HepG2 (cell line): ENCODE measurements around the gene PRXL2A. TPM values are rescaled to one million over a fixed set of nuclear protein-coding genes. Genes with fewer than 3 reads are reported as not detected.

Experiments used
- ADNP ChIP-seq: sonication (generic); formaldehyde crosslinking; IDR thresholded peaks from 2 replicates; pipeline ENCODE4 v1.4.0; 2020; ENCODE audit warnings: missing genetic modification reagents
- ATRX ChIP-seq: sonication (generic); formaldehyde crosslinking; IDR thresholded peaks from 2 replicates; pipeline ENCODE4 v1.4.0; 2020; ENCODE audit warnings: missing genetic modification reagents, borderline replicate concordance
- CEBPB ChIP-seq: IDR thresholded peaks from 2 replicates; pipeline ENCODE4 v1.6.1; 2011; ENCODE audit warnings: low read depth, low read length, improper control_type of control experiment, borderline replicate concordance
- CREB3 ChIP-seq: sonication (generic); formaldehyde crosslinking; IDR thresholded peaks from 2 replicates; pipeline ENCODE4 v1.5.0; 2020; ENCODE audit warnings: missing genetic modification reagents
- FOXP1 ChIP-seq, 2 experiments: fragments of 450-650 bp in 1 of 2; IDR thresholded peaks; 2 replicates each; pipeline ENCODE4 v1.6.1; 2017 to 2018; ENCODE audit warnings: antibody characterized with exemption in 1 of 2
- HCFC1 ChIP-seq: fragments of 150-350 bp; IDR thresholded peaks from 2 replicates; pipeline ENCODE4 v1.6.1; 2014; ENCODE audit warnings: low read depth, low read length
- HMG20A ChIP-seq: IDR thresholded peaks from 2 replicates; pipeline ENCODE4 v1.6.1; 2016; ENCODE audit warnings: borderline replicate concordance
- HMG20B ChIP-seq: conservative IDR thresholded peaks from 2 replicates; pipeline ENCODE4 v1.6.1; 2016; ENCODE audit warnings: missing genetic modification reagents, missing compliant biosample characterization
- HNF4A ChIP-seq: sonication (generic); formaldehyde crosslinking; IDR thresholded peaks from 2 replicates; pipeline ENCODE4 v1.4.0; 2020; ENCODE audit warnings: missing genetic modification reagents
- HNRNPL ChIP-seq: fragments of 200-400 bp; formaldehyde crosslinking; IDR thresholded peaks from 2 replicates; pipeline ENCODE4 v1.6.1; 2017; ENCODE audit warnings: mild to moderate bottlenecking, low read depth, low read length
- HOMEZ ChIP-seq: IDR thresholded peaks from 2 replicates; pipeline ENCODE4 v1.6.1; 2016; ENCODE audit warnings: low read depth
- KLF9 ChIP-seq: IDR thresholded peaks from 2 replicates; pipeline ENCODE4 v1.6.1; 2016; ENCODE audit warnings: low read depth
- MED1 ChIP-seq: sonication (generic); formaldehyde crosslinking; IDR thresholded peaks from 2 replicates; pipeline ENCODE4 v1.4.0; 2020; ENCODE audit warnings: missing genetic modification reagents
- NR0B2 ChIP-seq: sonication (generic); formaldehyde crosslinking; IDR thresholded peaks from 2 replicates; pipeline ENCODE4 v1.4.0; 2020; ENCODE audit warnings: mild to moderate bottlenecking, missing genetic modification reagents
- NR2F2 ChIP-seq: IDR thresholded peaks from 2 replicates; pipeline ENCODE4 v1.6.1; 2012; ENCODE audit warnings: low read depth, inconsistent platforms, borderline replicate concordance
- PAWR ChIP-seq: sonication (generic); formaldehyde crosslinking; IDR thresholded peaks from 2 replicates; pipeline ENCODE4 v1.4.0; 2020; ENCODE audit warnings: missing genetic modification reagents, mild to moderate bottlenecking, borderline replicate concordance
- RARA ChIP-seq: IDR thresholded peaks from 2 replicates; pipeline ENCODE4 v1.6.1; 2016; ENCODE audit warnings: missing genetic modification reagents, missing compliant biosample characterization
- RXRB ChIP-seq: IDR thresholded peaks from 2 replicates; pipeline ENCODE4 v1.6.1; 2016; ENCODE audit warnings: borderline replicate concordance, missing genetic modification reagents, missing compliant biosample characterization
- SMARCC2 ChIP-seq: fragments of 450-650 bp; IDR thresholded peaks from 2 replicates; pipeline ENCODE4 v1.6.1; 2017; ENCODE audit warnings: antibody characterized with exemption, mild to moderate bottlenecking
- SMARCE1 ChIP-seq: fragments of 450-650 bp; IDR thresholded peaks from 2 replicates; pipeline ENCODE4 v1.6.1; 2017; ENCODE audit warnings: borderline replicate concordance
- SYNCRIP ChIP-seq: fragments of 200-400 bp; formaldehyde crosslinking; IDR thresholded peaks from 2 replicates; pipeline ENCODE4 v1.6.1; 2018; ENCODE audit warnings: mild to moderate bottlenecking, low read depth, low read length; ENCODE audit not compliant: insufficient read depth
- ZBTB34 ChIP-seq: sonication (generic); formaldehyde crosslinking; IDR thresholded peaks from 2 replicates; pipeline ENCODE4 v1.8.0; 2022; ENCODE audit warnings: mild to moderate bottlenecking, missing genetic modification reagents
- ZFP62 ChIP-seq: sonication (generic); formaldehyde crosslinking; IDR thresholded peaks from 2 replicates; pipeline ENCODE4 v1.4.0; 2020; ENCODE audit warnings: missing genetic modification reagents
- ZNF225 ChIP-seq: sonication (generic); formaldehyde crosslinking; IDR thresholded peaks from 2 replicates; pipeline ENCODE4 v1.4.0; 2020; ENCODE audit warnings: mild to moderate bottlenecking, missing genetic modification reagents
- ZNF678 ChIP-seq: sonication (generic); formaldehyde crosslinking; IDR thresholded peaks from 2 replicates; pipeline ENCODE4 v1.4.0; 2020; ENCODE audit warnings: mild to moderate bottlenecking, missing genetic modification reagents
- ZNF710 ChIP-seq: sonication (generic); formaldehyde crosslinking; IDR thresholded peaks from 2 replicates; pipeline ENCODE4 v1.5.0; 2020; ENCODE audit warnings: mild to moderate bottlenecking, missing genetic modification reagents, borderline replicate concordance
- ZNF747 ChIP-seq: sonication (generic); formaldehyde crosslinking; IDR thresholded peaks from 2 replicates; pipeline ENCODE4 v1.8.1; 2023; ENCODE audit warnings: missing genetic modification reagents, mild to moderate bottlenecking, borderline replicate concordance
- ZSCAN20 ChIP-seq: sonication (generic); formaldehyde crosslinking; IDR thresholded peaks from 2 replicates; pipeline ENCODE4 v1.4.0; 2020; ENCODE audit warnings: missing genetic modification reagents, mild to moderate bottlenecking, borderline replicate concordance
- polyA plus RNA-seq, 8 experiments: library from polyadenylated mRNA; depleted of rRNA in 3 of 8; stranded (reverse) in 7 of 8; unstranded in 1 of 8; fragments of >200 nt; fragmentation: Illumina TruSeq in 4 of 8; extraction: Trizol in 4 of 8; gene quantifications; 2 replicates each; pipeline versions ENCODE4 v1.2.1 to v1.2.3, GENCODE V29; 2011 to 2016; ENCODE audit warnings: low read depth in 4 of 8, missing spikeins in 1 of 8, mixed read lengths in 1 of 8; ENCODE audit not compliant: insufficient read depth in 1 of 8
- total RNA-seq, 5 experiments: library from RNA; depleted of rRNA; stranded (reverse); fragments of >200 nt; fragmentation: Illumina TruSeq; extraction: Trizol; gene quantifications; 2 replicates each; pipeline ENCODE4 v1.2.3, GENCODE V29; 2016; ENCODE audit warnings: low read depth in 1 of 5

Gene PRXL2A
- total and polyA plus RNA-seq, 2 of the 13 experiments (the other 11 are each of a cell fraction or from before 2014, with no cell fraction given), result 43.9 to 79.9 TPM

- TF ChIP-seq ZNF225 (CRISPR knock-in tag) (no peak), ZSCAN20 (CRISPR knock-in tag) (no peak), MED1 (CRISPR knock-in tag) (0 out of 2 replicates have a peak, but pooled peaks have one; percentile 34), SYNCRIP (no peak), HMG20B (CRISPR knock-in tag) (no peak), ADNP (CRISPR knock-in tag) (no peak), CREB3 (CRISPR knock-in tag) (no peak), ZNF710 (CRISPR knock-in tag) (no peak), ATRX (no peak), CEBPB (no peak), HCFC1 (no peak), PAWR (CRISPR knock-in tag) (no peak), NR2F2 (no peak), RARA (peak; percentile 34; the same call in 1 of the 2 replicates), HNF4A (0 out of 2 replicates have a peak, but pooled peaks have one; percentile 27), RXRB (no peak; the same call in 1 of the 2 replicates), ZNF747 (no peak), HMG20A (CRISPR knock-in tag) (no peak), SMARCE1 (no peak), ZNF678 (CRISPR knock-in tag) (no peak), FOXP1 (IDR thresholded peaks at IDR 0.05) (no peak), FOXP1 (CRISPR knock-in tag; IDR thresholded peaks at IDR 0.05) (no peak), NR0B2 (CRISPR knock-in tag) (no peak), KLF9 (CRISPR knock-in tag) (no peak), HOMEZ (CRISPR knock-in tag) (no peak), HNRNPL (no peak), ZBTB34 (CRISPR knock-in tag) (no peak), SMARCC2 (no peak), ZFP62 (CRISPR knock-in tag) (no peak)
Observed at GRCh38 chr10:80406204-80406603, 2.1 kb upstream of the PRXL2A start (continued).
